ENCODE measurements around the gene CPN1.

DNA sequence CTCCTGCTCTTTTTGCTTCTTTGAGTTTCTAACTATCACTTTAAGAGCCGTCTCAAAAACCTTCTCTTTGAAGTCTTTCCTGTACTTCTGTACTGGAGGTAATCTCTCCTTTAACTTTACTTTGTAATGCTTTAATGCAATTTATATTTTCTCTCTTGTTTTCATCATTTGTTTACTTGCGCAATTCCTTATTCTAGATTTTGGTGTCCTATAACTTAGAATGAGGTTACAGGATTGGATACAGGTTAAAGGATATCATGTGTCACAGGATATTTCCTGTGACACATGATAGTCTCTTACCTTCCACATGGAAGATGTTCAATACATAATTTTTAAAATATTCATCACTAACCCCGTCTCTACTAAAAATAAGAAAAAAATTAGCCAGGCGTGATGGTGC is 42.4 kb upstream of the CPN1 start:
- TF ChIP-seq, protein P1, sequence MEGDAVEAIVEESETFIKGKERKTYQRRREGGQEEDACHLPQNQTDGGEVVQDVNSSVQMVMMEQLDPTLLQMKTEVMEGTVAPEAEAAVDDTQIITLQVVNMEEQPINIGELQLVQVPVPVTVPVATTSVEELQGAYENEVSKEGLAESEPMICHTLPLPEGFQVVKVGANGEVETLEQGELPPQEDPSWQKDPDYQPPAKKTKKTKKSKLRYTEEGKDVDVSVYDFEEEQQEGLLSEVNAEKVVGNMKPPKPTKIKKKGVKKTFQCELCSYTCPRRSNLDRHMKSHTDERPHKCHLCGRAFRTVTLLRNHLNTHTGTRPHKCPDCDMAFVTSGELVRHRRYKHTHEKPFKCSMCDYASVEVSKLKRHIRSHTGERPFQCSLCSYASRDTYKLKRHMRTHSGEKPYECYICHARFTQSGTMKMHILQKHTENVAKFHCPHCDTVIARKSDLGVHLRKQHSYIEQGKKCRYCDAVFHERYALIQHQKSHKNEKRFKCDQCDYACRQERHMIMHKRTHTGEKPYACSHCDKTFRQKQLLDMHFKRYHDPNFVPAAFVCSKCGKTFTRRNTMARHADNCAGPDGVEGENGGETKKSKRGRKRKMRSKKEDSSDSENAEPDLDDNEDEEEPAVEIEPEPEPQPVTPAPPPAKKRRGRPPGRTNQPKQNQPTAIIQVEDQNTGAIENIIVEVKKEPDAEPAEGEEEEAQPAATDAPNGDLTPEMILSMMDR (IDR thresholded peaks at IDR 0.05 in 8 of 11, conservative IDR thresholded peaks at IDR 0.05 in 3 of 11), result no peak
- no peak for TF ChIP-seq POLR2A (IDR thresholded peaks at IDR 0.05)
- TF ChIP-seq POLR2AphosphoS5 (IDR thresholded peaks at IDR 0.05), result no peak
